NB4 (cell line): ENCODE results near the gene APRT.

ENCODE experiments used
- DNase-seq: peaks from one replicate; pipeline ENCODE4 v3.0.0; 2010; ENCODE audit warnings: low read depth
- H3K4me3 ChIP-seq: one replicate; pipeline ENCODE4 v1.5.1; 2011; ENCODE audit warnings: mild to moderate bottlenecking, low read depth, low read length, moderate library complexity
- CTCF ChIP-seq: IDR thresholded peaks from one replicate; pipeline ENCODE4 v1.5.1; 2012; ENCODE audit warnings: low read depth, low read length
- MAX ChIP-seq: IDR thresholded peaks from 2 replicates; pipeline ENCODE4 v1.6.1; 2011; ENCODE audit warnings: low read depth, low read length
- MYC ChIP-seq: IDR thresholded peaks from 2 replicates; pipeline ENCODE4 v1.6.1; 2011; ENCODE audit warnings: low read depth, low read length
- POLR2A ChIP-seq: IDR thresholded peaks from 2 replicates; pipeline ENCODE4 v1.6.1; 2011; ENCODE audit warnings: mild to moderate bottlenecking; ENCODE audit not compliant: insufficient read length; ENCODE audit errors: extremely low read depth

The APRT gene

GRCh38 chr16:88766975-88767374, 44.8 kb downstream of the APRT start:
- H3K4me3 ChIP-seq: no peak overlapping the region
- no peak for DNase-seq
- no peak for TF ChIP-seq MAX

- no peak for TF ChIP-seq CTCF
- TF ChIP-seq POLR2A: no peak
- no peak for TF ChIP-seq MYC
- no peak for TF ChIP-seq MAX
- no peak overlapping the region for H3K4me3 ChIP-seq
- DNase-seq: no peak
Measured at GRCh38 chr16:88764913-88765349, 46.8 kb downstream of the APRT start.

GRCh38 chr16:88764080-88764479, 47.6 kb downstream of the APRT start:
- TF ChIP-seq CTCF: no peak
- no peak for TF ChIP-seq MYC
- DNase-seq: no peak
- no peak overlapping the region for H3K4me3 ChIP-seq

- no peak overlapping the region for H3K4me3 ChIP-seq
- DNase-seq: no peak
- no peak for TF ChIP-seq POLR2A
- no peak for TF ChIP-seq CTCF
- no peak for TF ChIP-seq MAX
Measured at GRCh38 chr16:88763502-88764053, 48.1 kb downstream of the APRT start.

GRCh38 chr16:88762941-88763340, 48.8 kb downstream of the APRT start:
- no peak for TF ChIP-seq MYC
- no peak for TF ChIP-seq POLR2A
- no peak for TF ChIP-seq CTCF
- no peak for TF ChIP-seq MAX
- no peak for DNase-seq
- H3K4me3 ChIP-seq: no peak overlapping the region

GRCh38 chr16:88762258-88762870, 49.4 kb downstream of the APRT start:
- TF ChIP-seq POLR2A (no peak), MYC (no peak), CTCF (no peak), MAX (no peak)
- DNase-seq: no peak
- H3K4me3 ChIP-seq: no peak overlapping the region
